Stimulated activated CD8-positive, alpha-beta memory T cell treated with anti-CD3 and anti-CD28 coated beads, Interleukin-4, amount 100 ng/mL, for 4 hours (primary cell): Measurements from ENCODE around the gene TMEM154.
"Not testable (repeated sequence)": the region's sequence is repeated elsewhere in the genome, so short reads cannot be mapped to it uniquely, and the experiment has no call there.

Source experiments
- DNase-seq, 2 donors: peaks; one replicate each; pipeline ENCODE4 v3.0.0-alpha.2; 2020; ENCODE audit warnings: low read depth in 2 of 2, low spot score in 1 of 2

The TMEM154 gene

GRCh38 chr4:152667781-152668180 lies 12.0 kb downstream of the TMEM154 start:
- DNase-seq: no peak

GRCh38 chr4:152666946-152667345 lies 12.9 kb downstream of the TMEM154 start:
- no peak for DNase-seq

- DNase-seq: no peak
Measured at GRCh38 chr4:152665691-152666395, 14.0 kb downstream of the TMEM154 start.

- not testable (repeated sequence) for DNase-seq
Measured at GRCh38 chr4:152664067-152664378, 15.8 kb downstream of the TMEM154 start.

GRCh38 chr4:152663203-152664066 lies 16.4 kb downstream of the TMEM154 start:
- no peak for DNase-seq

- DNase-seq: no peak
Measured at GRCh38 chr4:152661649-152662048, 18.1 kb downstream of the TMEM154 start.

GRCh38 chr4:152660526-152660925 lies 19.3 kb downstream of the TMEM154 start:
- no peak for DNase-seq

- no peak for DNase-seq
Measured at GRCh38 chr4:152659806-152660205, 20.0 kb downstream of the TMEM154 start.

- no peak for DNase-seq
Measured at GRCh38 chr4:152657657-152658056, 22.1 kb downstream of the TMEM154 start.

- DNase-seq: no peak
Measured at GRCh38 chr4:152655272-152656129, 24.3 kb downstream of the TMEM154 start.

- DNase-seq: no peak
Measured at GRCh38 chr4:152652102-152652501, 27.7 kb downstream of the TMEM154 start.

GRCh38 chr4:152651473-152652060 lies 28.2 kb downstream of the TMEM154 start:
- no peak for DNase-seq

- DNase-seq: no peak
Measured at GRCh38 chr4:152646221-152646620, 33.6 kb downstream of the TMEM154 start.

- no peak for DNase-seq
Measured at GRCh38 chr4:152644130-152644529, 35.7 kb downstream of the TMEM154 start.

GRCh38 chr4:152643153-152644035 lies 36.4 kb downstream of the TMEM154 start:
- DNase-seq: no peak

- DNase-seq: no peak
Measured at GRCh38 chr4:152640058-152640921, 39.5 kb downstream of the TMEM154 start.

- no peak for DNase-seq
Measured at GRCh38 chr4:152635851-152636250, 43.9 kb downstream of the TMEM154 start.

- no peak for DNase-seq
Measured at GRCh38 chr4:152634110-152634760, 45.6 kb downstream of the TMEM154 start.

GRCh38 chr4:152633118-152633517 lies 46.7 kb downstream of the TMEM154 start:
- no peak for DNase-seq
